Left ventricle myocardium superior (tissue), 1 donor: Measurements from ENCODE around the gene GAS5. TPM values are rescaled to one million over a fixed set of nuclear protein-coding genes. Genes with fewer than 3 reads are reported as not detected.
"Not testable (repeated sequence)": the region's sequence is repeated elsewhere in the genome, so short reads cannot be mapped to it uniquely, and the experiment has no call there.

Experiments used
- ATAC-seq: fragments of 200-7000 bp; cut with Tn5 transposase; one replicate; pipeline ENCODE4 v1.9.1; 2020; ENCODE audit warnings: mild to moderate bottlenecking, moderate library complexity
- DNase-seq: peaks from one replicate; pipeline ENCODE4 v3.0.0-alpha.2; 2020
- intact Hi-C: fragments of 100-400 bp; cut with micrococcal nuclease; formaldehyde crosslinking; loops from one replicate; pipeline ENCODE4 v1.11.0; 2022
- long read RNA-seq: library from polyadenylated mRNA; unstranded; transcript quantifications from one replicate; pipeline ENCODE4 v2.0.0, GENCODE V29; 2021
- total RNA-seq: library from RNA; stranded (reverse); fragmentation: NEBNext Ultra II Directional; extraction: Animal tissue kit (Norgen Biotek cat#: 25700); gene quantifications from one replicate; pipeline ENCODE4 v1.2.1, GENCODE V29; 2021
- donor health status: DM: no; HTN: yes; CAD: no; lungs with severe emphysema.

GAS5 gene
- 48.8 TPM for total RNA-seq
- long read RNA-seq, transcript GAS5-221 (12 exons, 632 nt), result major isoform, 9 of 17 reads
- long read RNA-seq, partial matches to known transcripts, result 0 of 17 reads
- long read RNA-seq, other reads (novel, unspliced or antisense), result 8 of 17 reads

- intact Hi-C loops, result no loop called here
- peak; percentile 98 for DNase-seq
- ATAC-seq, result peak; percentile 94
Measured at GRCh38 chr1:173867753-173868265, at the start of gene GAS5. TSS of gene GAS5 (minus strand) at chr1:173867989.

GRCh38 chr1:173917149-173917548 lies 49.4 kb upstream of the GAS5 start, which contains the start of gene SERPINC1:
TSS of gene SERPINC1 (minus strand) at chr1:173917327. CDS start at chr1:173917259, 68 bp downstream.
- no peak for DNase-seq
- intact Hi-C loops, result no loop called here
- no peak for ATAC-seq

GRCh38 chr1:173916667-173917066 lies 48.9 kb upstream of the GAS5 start:
- intact Hi-C loops, result no loop called here
- ATAC-seq, result no peak
- no peak for DNase-seq

GRCh38 chr1:173915596-173915995 lies 47.8 kb upstream of the GAS5 start:
- intact Hi-C loops, result no loop called here
- ATAC-seq (no peak), DNase-seq (no peak)

GRCh38 chr1:173914366-173914871 lies 46.6 kb upstream of the GAS5 start:
- intact Hi-C loops, result no loop called here
- no peak for ATAC-seq
- DNase-seq, result no peak

- DNase-seq (no peak), ATAC-seq (no peak)
- intact Hi-C loops, result no loop called here
Measured at GRCh38 chr1:173913111-173913510, 45.3 kb upstream of the GAS5 start.

GRCh38 chr1:173903827-173904531 lies 36.2 kb upstream of the GAS5 start:
- ATAC-seq (no peak), DNase-seq (no peak)
- intact Hi-C loops, result no loop called here

GRCh38 chr1:173900992-173901391 lies 33.2 kb upstream of the GAS5 start:
- DNase-seq (no peak), ATAC-seq (no peak)
- intact Hi-C loops, result no loop called here

- DNase-seq (no peak), ATAC-seq (no peak)
- intact Hi-C loops, result no loop called here
Measured at GRCh38 chr1:173900427-173900826, 32.6 kb upstream of the GAS5 start.

- ATAC-seq (no peak), DNase-seq (no peak)
- intact Hi-C loops, result no loop called here
Measured at GRCh38 chr1:173894189-173894588, 26.4 kb upstream of the GAS5 start.

- intact Hi-C loops, result no loop called here
- ATAC-seq (no peak), DNase-seq (no peak)
Measured at GRCh38 chr1:173893611-173894010, 25.8 kb upstream of the GAS5 start.

- no peak for DNase-seq
- intact Hi-C loops, result no loop called here
- ATAC-seq, result no peak
Measured at GRCh38 chr1:173889885-173890284, 22.1 kb upstream of the GAS5 start.

- DNase-seq (no peak), ATAC-seq (no peak)
- intact Hi-C loops, result no loop called here
Measured at GRCh38 chr1:173888749-173889148, 21.0 kb upstream of the GAS5 start.

- ATAC-seq (no peak), DNase-seq (no peak)
- intact Hi-C loops, result no loop called here
Measured at GRCh38 chr1:173887627-173888026, 19.8 kb upstream of the GAS5 start.

GRCh38 chr1:173886746-173887611 lies 19.2 kb upstream of the GAS5 start:
- ATAC-seq (no peak), DNase-seq (no peak)
- intact Hi-C loops, result no loop called here

- ATAC-seq, result no peak
- intact Hi-C loops, result no loop called here
- DNase-seq, result no peak
Measured at GRCh38 chr1:173884701-173885100, 16.9 kb upstream of the GAS5 start.

GRCh38 chr1:173881117-173881516 lies 13.3 kb upstream of the GAS5 start:
- ATAC-seq, DNase-seq, intact Hi-C loops: not testable (repeated sequence)

- intact Hi-C loops, result no loop called here
- DNase-seq, result no peak
- no peak for ATAC-seq
Measured at GRCh38 chr1:173878251-173878650, 10.5 kb upstream of the GAS5 start.

- no peak for ATAC-seq
- DNase-seq, result no peak
- intact Hi-C loops, result no loop called here
Measured at GRCh38 chr1:173876732-173877131, 8.9 kb upstream of the GAS5 start.

GRCh38 chr1:173871500-173871899 lies 3.7 kb upstream of the GAS5 start:
- ATAC-seq (no peak), DNase-seq (no peak)
- intact Hi-C loops, result no loop called here
